ENCODE measurements around the gene E2F7.

E2F7 gene

DNA sequence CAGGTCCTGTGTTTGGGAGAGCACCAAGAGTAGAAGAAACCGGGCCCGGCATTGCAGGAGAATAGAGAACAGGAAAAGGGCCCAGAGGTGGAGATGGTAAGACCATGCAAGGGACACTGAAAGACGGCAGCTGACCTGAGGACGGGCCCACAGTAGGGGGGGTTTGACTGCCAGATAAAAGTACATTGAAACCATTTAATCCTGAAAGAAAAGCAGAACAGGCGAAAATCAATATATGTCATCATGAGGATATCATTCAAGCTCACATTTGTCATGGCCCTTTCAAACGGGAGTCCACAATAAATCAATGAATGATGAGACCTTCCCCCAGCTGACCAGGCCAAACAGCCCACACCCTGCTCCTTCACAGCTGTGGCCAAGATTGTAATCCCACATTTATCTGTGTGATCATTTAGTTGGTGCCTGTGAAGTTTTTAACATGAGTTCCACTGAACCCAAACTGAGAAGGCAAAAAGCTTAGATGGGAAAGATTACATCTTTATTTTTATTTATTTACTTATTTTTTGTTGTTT, 39.5 kb downstream of the E2F7 start:
- Histone ChIP-seq H3K4me3 (ENCODE audit: low read length) (no peak overlapping the region), H3K9me3 (ENCODE audit: insufficient read depth, low read length) (no peaks in the 10 kb centered on the region), H3K79me2 (ENCODE audit: low read length) (no peaks in the 10 kb centered on the region), H3K4me2 (ENCODE audit: low read length) (no peak overlapping the region), H3K27ac (ENCODE audit: low read length) (no peak overlapping the region), H3K36me3 (replicated peaks; ENCODE audit: low read depth, low read length) (no peaks in the 10 kb centered on the region), H4K20me1 (ENCODE audit: insufficient read depth, low read length) (no peaks in the 10 kb centered on the region), H3K9ac (ENCODE audit: low read length) (no peak overlapping the region), H2AFZ (ENCODE audit: low read depth, low read length) (no peak overlapping the region), H3K27me3 (ENCODE audit: low read depth, low read length) (no peaks in the 10 kb centered on the region), H3K4me1 (ENCODE audit: low read length) (no peaks in the 10 kb centered on the region)
- TF ChIP-seq EZH2phosphoT487 (IDR thresholded peaks at IDR 0.05; ENCODE audit: low read depth) (no peak), CTCF (IDR thresholded peaks at IDR 0.05; ENCODE audit: low read depth, low read length) (no peak)

GRCh38 chr12:77023501-77023900, 41.9 kb downstream of the E2F7 start:
- Histone ChIP-seq H3K36me3 (replicated peaks; ENCODE audit: low read depth, low read length) (no peaks in the 10 kb centered on the region), H3K4me1 (ENCODE audit: low read length) (no peaks in the 10 kb centered on the region), H3K9ac (ENCODE audit: low read length) (no peak overlapping the region), H3K79me2 (ENCODE audit: low read length) (no peaks in the 10 kb centered on the region), H4K20me1 (ENCODE audit: insufficient read depth, low read length) (no peaks in the 10 kb centered on the region), H3K9me3 (ENCODE audit: insufficient read depth, low read length) (no peaks in the 10 kb centered on the region), H2AFZ (ENCODE audit: low read depth, low read length) (no peak overlapping the region), H3K27me3 (ENCODE audit: low read depth, low read length) (no peaks in the 10 kb centered on the region), H3K27ac (ENCODE audit: low read length) (no peak overlapping the region), H3K4me2 (ENCODE audit: low read length) (no peak overlapping the region), H3K4me3 (ENCODE audit: low read length) (no peak overlapping the region)
- TF ChIP-seq CTCF (IDR thresholded peaks at IDR 0.05; ENCODE audit: low read depth, low read length) (no peak), EZH2phosphoT487 (IDR thresholded peaks at IDR 0.05; ENCODE audit: low read depth) (no peak)

DNA sequence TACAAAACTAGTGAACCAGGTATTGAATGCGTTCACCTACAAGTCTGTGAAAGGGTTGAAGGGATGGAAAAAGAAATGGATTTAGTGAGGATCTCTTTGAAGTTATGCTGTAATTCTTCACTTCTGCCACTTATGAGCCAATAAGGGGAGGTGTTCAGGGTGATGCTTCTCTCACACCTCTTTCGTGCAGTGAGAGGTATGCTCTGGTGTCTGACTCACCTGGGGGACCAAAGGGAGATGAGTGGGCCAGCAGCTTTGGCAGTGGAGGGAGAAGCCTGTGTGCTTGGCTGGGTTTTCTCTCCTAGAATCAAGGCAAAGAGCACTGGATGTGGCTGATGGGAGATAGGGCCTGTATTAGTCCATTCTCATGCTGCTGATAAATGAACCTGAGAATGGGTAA, 45.4 kb downstream of the E2F7 start:
- Histone ChIP-seq H2AFZ (ENCODE audit: low read depth, low read length) (no peak overlapping the region), H3K27ac (ENCODE audit: low read length) (no peak overlapping the region), H3K4me2 (ENCODE audit: low read length) (no peak overlapping the region), H3K79me2 (ENCODE audit: low read length) (no peaks in the 10 kb centered on the region), H3K9me3 (ENCODE audit: insufficient read depth, low read length) (no peaks in the 10 kb centered on the region), H4K20me1 (ENCODE audit: insufficient read depth, low read length) (no peaks in the 10 kb centered on the region), H3K4me3 (ENCODE audit: low read length) (no peak overlapping the region), H3K27me3 (ENCODE audit: low read depth, low read length) (no peaks in the 10 kb centered on the region), H3K9ac (ENCODE audit: low read length) (no peak overlapping the region), H3K4me1 (ENCODE audit: low read length) (no peaks in the 10 kb centered on the region), H3K36me3 (replicated peaks; ENCODE audit: low read depth, low read length) (no peaks in the 10 kb centered on the region)
- no peak for TF ChIP-seq CTCF (IDR thresholded peaks at IDR 0.05; ENCODE audit: low read depth, low read length)
- no peak for TF ChIP-seq EZH2phosphoT487 (IDR thresholded peaks at IDR 0.05; ENCODE audit: low read depth)

DNA sequence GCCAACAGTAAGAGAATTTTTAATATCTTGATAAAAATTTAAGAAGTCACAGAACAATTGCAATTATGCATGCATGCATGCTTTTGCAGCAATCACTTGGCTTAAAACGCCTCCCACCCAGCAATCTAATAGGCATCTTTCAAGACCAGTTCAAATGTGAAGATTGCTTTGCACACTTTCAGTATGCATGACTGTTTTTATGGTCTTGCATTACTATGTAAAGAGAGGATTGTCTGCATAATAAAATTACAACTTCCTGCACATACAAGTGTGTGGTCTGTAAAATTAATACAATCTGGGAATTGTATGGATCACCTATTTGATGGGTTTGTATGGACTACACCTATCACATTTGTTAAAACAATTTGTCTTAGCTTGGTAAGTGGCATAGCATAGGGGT, 48.8 kb downstream of the E2F7 start:
- H3K27me3 ChIP-seq (ENCODE audit: low read depth, low read length) = no peaks in the 10 kb centered on the region
- H2AFZ ChIP-seq (ENCODE audit: low read depth, low read length) = no peak overlapping the region
- H3K4me2 ChIP-seq (ENCODE audit: low read length) = no peak overlapping the region
- no peak overlapping the region for H3K4me3 ChIP-seq (ENCODE audit: low read length)
- no peaks in the 10 kb centered on the region for H4K20me1 ChIP-seq (ENCODE audit: insufficient read depth, low read length)
- no peaks in the 10 kb centered on the region for H3K9me3 ChIP-seq (ENCODE audit: insufficient read depth, low read length)
- H3K79me2 ChIP-seq (ENCODE audit: low read length) = no peaks in the 10 kb centered on the region
- TF ChIP-seq CTCF (IDR thresholded peaks at IDR 0.05; ENCODE audit: low read depth, low read length) (no peak), EZH2phosphoT487 (IDR thresholded peaks at IDR 0.05; ENCODE audit: low read depth) (no peak)
- H3K9ac ChIP-seq (ENCODE audit: low read length) = no peak overlapping the region
- H3K36me3 ChIP-seq (replicated peaks; ENCODE audit: low read depth, low read length) = no peaks in the 10 kb centered on the region
- H3K27ac ChIP-seq (ENCODE audit: low read length) = no peak overlapping the region
- H3K4me1 ChIP-seq (ENCODE audit: low read length) = no peaks in the 10 kb centered on the region

Measured in OCI-LY3 (cell line).